Measurements from ENCODE around the gene PRRT1.
"Not testable (repeated sequence)": the region's sequence is repeated elsewhere in the genome, so short reads cannot be mapped to it uniquely, and the experiment has no call there.

PRRT1 gene

DNA sequence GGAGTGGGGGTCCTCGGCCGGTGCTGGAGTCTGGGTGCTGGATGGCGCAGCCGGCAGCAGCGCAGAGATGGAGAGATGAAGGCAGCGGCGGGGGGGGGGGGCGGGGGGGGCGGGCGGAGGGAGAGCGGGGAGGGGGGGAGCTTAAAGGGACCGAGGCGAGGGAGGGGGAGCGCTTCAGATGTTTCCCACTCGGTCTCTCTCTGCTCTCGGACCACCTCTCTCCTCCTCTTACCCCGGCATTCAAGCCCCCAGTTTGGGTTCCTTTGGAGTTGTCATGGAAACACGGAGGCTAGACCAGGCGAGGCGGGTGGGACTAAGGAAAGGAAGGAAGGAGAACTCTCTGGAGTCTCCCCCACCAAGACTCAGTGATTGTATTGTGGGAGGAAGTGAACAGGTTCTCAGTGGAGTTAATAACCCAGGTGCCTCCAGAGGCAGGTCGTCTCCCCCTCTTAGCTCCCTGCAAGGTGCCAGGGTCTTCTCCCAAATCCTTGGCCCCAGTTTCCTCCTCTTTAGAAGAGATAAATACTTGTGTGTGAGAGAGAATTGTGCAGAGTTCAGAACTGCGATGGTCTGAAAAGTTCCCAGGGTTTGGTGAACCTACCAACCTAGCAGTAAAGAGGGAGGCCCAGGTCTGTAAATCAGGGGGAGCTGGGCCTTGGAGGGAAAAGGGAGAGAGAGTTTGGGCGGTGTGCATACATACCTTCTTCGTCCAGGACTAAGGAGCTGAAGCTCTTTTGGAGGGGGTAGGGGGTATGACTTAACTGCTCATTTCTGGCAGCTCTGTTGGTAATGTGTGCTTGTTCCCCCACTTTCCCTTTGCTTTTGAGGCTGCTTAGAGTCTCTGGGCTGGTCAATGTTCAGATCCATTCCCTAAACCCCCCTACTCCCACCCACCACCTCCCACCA is at the start of gene PRRT1:
Gene PRRT1, minus strand, starts transcription at position 77 of the 906 bp plus-strand sequence. CDS start 112 bp downstream, outside the sequence.
- DNase-seq: no peak

DNA sequence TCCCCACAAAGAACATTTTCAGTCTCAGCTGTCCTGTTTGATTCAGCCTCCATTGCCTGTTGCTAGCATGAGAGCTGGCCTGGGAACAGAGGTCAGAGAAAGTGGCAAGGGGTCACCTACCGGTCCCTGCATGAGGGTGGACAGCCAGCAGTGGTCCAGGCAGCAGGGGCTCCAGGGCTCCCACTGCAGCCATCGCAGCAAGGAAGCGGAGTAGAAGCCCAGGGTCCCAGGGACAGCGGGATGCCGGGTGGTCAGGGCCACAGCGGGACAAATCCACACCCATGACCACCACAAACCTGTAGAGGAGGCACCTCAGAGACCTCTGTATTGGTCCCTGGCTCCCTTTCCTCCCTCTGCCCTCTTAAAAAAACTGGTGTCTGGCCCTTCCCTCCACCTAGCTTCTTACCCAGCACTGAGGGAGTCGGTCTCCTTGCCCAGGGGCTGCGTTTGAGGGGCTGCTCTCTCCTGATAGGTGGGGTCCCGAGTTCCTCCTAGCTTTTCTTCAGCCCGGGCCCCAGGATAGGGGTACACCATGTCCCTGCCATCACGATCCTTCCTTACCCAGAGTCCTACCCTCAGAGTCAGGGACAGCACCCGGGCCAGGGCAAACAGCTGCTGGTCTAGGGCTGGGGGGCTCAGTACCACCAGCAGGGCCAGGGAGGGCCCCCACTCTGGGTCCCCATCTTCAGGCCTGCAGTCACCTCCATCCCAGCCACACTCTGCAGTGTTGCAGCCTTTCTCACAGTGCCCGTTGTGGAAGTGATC is 49.2 kb upstream of the PRRT1 start:
- DNase-seq: no peak

DNA sequence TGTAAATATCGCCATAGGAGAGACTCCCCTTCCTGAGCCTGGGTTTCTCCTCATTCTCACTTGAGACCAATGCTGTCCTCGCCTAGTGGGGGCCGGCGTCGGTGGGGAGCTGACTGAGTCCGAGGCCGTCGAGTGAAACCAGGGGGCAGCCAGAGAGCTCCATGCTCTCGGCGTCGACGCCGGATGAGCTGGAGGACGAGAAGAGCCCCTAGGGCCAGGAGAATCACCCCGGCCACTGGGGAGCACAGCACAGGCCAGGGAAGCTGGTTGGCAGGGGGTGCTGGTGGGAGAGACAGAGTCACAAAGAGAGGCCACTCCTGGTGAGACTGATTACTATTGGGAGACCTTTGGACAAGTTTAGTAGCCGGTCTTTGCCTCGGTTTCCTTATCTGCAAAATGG is 47.1 kb upstream of the PRRT1 start:
- no peak for DNase-seq

DNA sequence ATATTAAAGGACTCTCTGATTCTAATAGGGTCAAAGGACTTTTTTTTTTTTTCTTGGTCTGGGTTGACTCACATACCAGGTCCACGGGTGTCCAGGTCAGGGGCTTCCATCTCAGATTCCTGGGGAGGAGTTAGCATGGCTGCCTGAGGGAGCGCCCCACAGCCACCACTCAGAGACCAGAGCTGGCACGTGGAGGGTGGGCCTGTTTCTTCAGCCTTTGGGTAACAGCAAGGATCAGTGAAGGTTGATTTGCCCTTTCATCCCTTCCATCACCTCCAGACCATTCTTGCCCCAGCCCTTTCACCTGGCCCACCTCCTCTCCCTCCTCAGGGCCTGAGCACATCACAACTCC is 46.6 kb upstream of the PRRT1 start:
- no peak for DNase-seq

- peak; percentile 72 for DNase-seq
Measured at GRCh38 chr6:32196682-32197616, 45.2 kb upstream of the PRRT1 start.

- DNase-seq: peak; percentile 95
Measured at GRCh38 chr6:32195902-32196681, 44.4 kb upstream of the PRRT1 start.

DNA sequence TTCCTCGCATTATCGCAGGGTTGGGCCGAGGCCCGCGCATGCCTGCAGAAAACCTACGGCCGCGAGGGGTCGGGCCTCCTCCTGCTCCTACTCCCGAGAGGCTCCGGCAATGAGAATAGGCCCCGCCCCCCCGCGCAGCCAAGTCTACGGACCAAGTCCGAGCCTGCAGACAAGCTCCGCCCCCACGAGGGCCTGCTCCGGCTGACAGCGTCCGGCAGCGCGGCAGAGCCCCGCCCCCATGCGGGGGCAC is 43.8 kb upstream of the PRRT1 start:
- DNase-seq: peak; percentile 100

DNA sequence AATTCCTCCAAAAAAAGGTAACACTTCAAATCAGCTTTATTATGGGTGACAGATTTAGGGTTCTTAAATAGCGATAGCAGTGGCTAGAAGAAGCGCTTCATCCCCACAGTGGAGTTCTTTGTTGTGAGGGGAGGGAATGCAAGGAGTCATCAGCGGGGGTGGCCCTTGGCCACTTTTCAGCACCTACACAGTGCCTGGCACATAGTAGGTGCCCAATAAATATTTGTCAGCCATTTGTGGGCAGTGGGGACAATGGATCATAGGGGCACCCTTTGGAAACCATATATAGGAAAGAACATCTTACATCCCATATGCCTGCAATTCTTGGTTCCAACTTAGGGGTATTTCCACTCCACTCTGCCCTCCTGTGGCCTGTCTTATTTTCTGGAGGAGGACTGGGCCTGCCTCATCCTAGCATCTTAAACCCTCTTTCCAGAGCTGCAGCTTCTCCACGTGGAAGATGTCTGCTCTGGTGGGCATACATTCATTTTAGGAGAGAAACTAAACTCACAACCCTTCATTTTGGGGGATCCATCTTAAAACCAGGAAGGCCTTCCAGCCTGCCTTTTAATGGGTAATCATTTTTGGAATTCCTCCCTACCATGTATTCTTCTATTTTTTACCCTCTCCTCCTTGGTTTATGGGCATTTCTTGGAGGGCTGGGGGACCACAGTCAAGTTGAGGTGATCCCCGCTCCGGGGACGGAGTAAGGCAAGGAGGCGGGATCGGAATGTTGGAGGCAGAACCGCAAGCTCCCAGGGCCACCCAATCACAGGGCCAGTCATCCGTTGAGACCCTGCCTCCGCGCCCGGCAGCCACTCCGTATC is 43.3 kb upstream of the PRRT1 start:
- peak; percentile 57 for DNase-seq

DNA sequence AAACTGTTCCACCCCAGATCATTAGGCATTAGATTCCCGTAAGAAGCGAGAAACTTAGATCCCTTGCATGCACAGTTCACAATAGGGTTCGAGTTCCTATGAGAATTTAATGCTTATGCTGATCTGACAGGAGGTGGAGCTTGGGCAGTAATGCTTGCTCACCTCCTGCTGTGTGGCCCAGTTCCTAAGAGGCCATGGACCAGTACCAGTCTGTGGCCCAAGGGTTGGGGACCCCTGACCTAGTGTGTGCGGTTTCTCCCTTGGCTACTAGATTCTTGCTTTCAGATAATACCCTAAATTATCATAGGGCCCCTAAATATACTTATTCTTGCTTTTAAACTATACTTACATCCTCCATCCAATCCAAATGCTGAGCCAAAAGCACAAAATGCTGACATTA is 42.6 kb upstream of the PRRT1 start:
- DNase-seq: no peak

GRCh38 chr6:32193096-32193495 is 41.4 kb upstream of the PRRT1 start:
- DNase-seq: not testable (repeated sequence)

- DNase-seq: peak; percentile 62
Measured at GRCh38 chr6:32192608-32193039, 40.9 kb upstream of the PRRT1 start, which contains the start of gene GPSM3. Gene GPSM3 (minus strand): TSS chr6:32192643. CDS start chr6:32192513, 130 bp downstream.

DNA sequence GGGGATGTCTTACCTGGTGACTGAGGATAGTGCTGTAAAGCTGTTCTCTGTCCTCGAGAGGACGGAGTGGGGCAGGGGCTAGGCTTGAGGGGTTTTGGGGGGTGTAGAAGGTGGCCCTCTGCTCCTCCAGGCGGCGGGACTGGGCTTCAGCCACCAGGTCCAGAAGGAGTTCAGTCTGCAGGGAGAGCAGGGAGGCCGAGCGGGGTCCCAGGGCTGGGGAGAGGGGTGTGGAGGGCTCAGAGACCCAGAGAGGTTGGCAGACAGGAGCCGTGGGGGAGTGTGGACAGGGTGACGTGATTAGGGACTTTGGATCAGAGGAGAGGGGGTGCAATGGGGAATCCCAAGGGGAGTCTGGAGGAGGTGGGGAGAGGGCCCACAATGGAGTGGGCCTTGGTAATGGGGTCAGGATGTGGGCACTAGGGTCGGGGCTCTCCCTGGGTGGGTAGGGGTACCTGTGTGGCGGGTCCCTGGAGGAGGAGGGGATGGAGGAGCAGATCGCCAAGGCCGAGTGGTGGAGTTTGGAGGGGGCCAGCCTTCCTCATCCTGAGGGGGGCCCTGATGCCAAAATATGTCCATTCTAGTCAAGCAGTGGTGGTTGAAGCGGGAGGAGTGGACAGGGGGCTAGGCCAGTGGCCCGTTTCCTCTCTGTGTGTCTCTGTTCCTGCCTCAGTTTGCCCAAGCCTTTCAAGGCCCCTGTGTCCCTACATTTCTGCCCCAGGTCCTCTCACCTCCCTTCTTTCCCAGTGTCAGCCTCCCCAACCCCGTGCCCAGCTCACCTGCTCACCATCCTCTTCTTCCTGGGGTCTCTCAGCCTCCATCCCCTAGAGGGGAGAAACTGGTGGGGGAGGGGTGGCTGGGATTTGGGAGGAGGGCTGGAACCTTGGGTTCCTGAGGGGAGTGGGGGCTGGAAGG is 40.2 kb upstream of the PRRT1 start:
- DNase-seq: no peak

DNA sequence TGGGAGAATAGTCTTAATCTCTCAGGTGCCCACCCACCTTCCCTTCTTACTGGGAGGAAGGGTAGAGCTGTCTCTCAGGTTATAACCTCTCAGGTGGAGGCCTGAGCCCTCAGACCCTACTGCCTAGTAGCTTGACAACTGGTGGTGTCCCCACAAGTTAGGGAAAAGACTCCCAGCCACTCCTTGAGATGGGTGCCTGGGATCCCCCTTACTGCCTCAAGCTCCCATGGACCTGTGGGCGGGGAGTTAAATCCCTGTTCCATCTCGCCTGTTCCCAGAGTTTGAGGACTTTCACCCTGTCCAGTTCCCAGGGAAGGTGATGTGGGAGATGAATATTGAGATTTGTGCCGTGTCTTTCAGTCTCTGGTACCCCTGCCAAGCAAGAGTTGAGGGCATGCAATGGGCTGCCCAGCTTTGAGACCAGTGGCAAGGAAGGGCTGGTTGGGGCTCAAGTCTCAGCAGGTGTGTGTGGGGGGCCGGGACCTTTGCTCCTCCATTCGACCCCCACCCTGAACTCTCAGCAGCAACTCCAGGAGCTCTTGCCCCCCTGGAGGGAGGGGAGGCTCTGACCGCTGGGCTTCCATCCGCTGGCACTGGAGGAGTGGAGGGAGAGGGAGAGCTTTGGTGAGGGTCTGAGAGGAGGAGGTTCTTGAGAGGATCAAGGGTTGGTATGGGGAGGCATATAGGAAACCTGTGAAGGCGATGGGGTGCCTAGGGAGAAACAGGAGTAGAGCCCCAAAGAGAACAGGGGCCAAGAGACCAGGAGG is 39.4 kb upstream of the PRRT1 start:
- DNase-seq: no peak

DNA sequence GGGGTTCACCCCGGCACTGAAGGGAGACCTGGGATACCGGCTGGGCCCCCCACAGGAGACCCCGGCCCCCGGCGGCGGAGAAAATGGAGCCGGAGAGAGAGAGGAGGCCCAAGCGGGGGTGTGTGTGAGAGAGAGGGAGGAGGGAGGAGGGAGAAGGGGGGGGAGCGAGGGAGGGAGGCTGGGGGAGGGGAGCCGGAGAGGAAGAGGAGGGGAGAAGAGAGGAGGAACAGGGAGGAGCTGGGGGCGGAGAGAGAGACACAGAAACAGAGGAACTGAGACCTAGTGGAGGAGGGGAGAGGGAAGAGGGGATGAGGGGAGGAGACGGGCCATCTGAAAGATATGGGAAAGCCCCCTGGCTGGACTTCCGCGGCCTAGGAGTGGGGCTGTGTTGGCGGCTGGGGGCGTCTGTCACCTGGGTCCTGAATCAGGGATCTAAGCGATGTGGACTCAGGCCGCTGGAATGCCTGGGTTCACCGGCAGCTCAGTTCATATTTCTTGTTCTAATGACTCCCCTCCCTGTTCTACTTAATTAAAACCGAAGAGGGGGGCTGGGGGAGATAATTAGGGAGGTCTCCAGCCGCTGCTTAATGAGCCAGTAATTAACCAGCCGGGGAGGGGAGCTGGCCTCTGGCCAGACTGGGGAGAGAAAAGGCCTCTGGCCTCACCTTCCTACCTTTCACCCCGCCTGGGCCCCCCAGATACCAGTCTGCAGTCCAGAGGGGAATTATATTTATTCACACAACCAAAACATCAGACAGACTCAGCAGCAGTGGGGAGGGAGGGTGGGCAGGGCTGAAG is 38.5 kb upstream of the PRRT1 start, which contains the start of gene PBX2:
Gene PBX2, minus strand, starts transcription at position 149 of the 798 bp plus-strand sequence. CDS start 287 bp downstream, outside the sequence.
- peak; percentile 97 for DNase-seq

GRCh38 chr6:32189742-32190053 is 38.0 kb upstream of the PRRT1 start:
- no peak for DNase-seq

GRCh38 chr6:32189069-32189741 is 37.5 kb upstream of the PRRT1 start:
- no peak for DNase-seq

DNA sequence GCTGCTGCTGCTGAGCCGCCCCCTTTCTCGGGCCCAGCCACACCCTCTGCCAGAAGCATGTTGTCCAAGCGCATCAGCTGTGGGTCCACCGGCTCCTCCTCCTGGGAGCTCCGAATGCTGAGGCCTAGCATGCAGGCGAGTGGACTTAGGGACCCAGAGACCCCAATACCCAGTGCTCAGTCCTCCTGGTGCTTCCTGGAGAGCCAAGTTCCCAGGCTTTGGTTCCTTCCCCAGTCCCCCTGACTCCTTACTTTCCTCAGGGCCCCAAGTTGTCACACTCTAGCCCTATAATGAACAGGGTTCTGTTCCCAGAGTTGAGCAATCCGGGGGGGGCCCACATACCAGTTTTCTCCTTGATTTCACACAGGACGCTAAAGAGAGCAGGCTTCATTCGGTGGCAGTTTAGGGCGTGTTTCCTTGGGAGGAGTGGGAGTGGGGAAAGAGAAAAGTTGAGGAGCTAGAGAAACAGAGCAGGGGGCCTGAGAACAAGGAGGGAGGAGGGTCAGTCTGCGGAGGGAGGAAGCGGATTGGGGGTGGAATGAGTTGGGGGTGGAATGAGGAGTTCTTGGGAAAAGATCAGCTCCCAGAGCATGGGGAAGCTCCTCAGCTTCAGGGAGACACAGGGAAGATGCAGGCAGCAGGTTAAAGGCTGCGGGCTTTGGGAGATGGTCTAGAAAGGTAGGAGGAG is 36.8 kb upstream of the PRRT1 start:
- no peak for DNase-seq
